MM.1S (cell line): ENCODE results near the gene NEDD8.

Experiments
- EZH2 ChIP-seq: fragments of 300-600 bp; sonication (generic); optimal IDR thresholded peaks from 2 replicates; pipeline ENCODE3; 2017; ENCODE audit warnings: low read depth, mild to moderate bottlenecking, antibody characterized with exemption, low read length, mixed read lengths
- EZH2phosphoT487 ChIP-seq: fragments of 300-600 bp; sonication (generic); IDR thresholded peaks from 2 replicates; pipeline ENCODE4 v1.6.1; 2018; ENCODE audit warnings: antibody characterized with exemption, low read length
- TF ChIP-seq, protein P1 (sequence below): fragments of 300-600 bp; sonication (generic); IDR thresholded peaks from 2 replicates; pipeline ENCODE4 v1.5.1; 2016; ENCODE audit warnings: antibody characterized with exemption, low read length, mixed read lengths

DNA sequence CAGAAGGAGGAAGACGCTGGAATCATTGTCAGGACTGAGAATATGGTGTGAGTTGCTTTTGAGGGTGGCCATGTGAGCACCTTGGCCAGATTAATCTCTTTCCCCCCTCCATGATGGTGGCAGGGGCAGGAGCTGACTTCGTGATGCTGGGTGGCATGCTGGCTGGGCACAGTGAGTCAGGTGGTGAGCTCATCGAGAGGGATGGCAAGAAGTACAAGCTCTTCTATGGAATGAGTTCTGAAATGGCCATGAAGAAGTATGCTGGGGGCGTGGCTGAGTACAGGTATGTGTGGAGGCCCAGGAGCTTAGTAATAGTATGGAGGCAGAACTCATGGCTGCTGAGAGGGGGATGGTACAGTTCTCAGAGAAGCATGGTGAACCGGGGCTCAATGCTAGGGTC lies 6.0 kb upstream of the NEDD8 start:
- TF ChIP-seq, protein P1, sequence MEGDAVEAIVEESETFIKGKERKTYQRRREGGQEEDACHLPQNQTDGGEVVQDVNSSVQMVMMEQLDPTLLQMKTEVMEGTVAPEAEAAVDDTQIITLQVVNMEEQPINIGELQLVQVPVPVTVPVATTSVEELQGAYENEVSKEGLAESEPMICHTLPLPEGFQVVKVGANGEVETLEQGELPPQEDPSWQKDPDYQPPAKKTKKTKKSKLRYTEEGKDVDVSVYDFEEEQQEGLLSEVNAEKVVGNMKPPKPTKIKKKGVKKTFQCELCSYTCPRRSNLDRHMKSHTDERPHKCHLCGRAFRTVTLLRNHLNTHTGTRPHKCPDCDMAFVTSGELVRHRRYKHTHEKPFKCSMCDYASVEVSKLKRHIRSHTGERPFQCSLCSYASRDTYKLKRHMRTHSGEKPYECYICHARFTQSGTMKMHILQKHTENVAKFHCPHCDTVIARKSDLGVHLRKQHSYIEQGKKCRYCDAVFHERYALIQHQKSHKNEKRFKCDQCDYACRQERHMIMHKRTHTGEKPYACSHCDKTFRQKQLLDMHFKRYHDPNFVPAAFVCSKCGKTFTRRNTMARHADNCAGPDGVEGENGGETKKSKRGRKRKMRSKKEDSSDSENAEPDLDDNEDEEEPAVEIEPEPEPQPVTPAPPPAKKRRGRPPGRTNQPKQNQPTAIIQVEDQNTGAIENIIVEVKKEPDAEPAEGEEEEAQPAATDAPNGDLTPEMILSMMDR, result no peak
- TF ChIP-seq EZH2phosphoT487 (no peak), EZH2 (no peak)
